ENCODE data around the gene ADGRL3.

DNA sequence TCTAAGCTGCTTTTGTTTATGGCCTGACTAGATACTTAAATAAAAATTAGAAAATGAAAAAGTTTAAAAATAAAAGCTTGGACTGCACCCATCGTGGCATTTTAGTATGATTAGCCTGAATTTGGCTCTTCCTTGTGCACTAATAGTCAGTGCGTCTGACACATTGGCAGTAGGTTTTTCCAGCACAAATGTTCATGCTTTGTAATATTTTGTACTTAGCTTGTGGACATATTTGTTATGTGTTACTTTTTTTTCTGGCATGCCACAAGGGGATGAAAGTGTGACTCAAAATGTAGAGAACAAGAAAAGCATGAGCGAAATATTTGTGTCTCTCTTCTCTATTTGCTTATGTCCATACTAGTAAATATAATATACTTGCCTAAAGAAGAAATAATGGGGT lies 359.3 kb downstream of the ADGRL3 start:
- TF ChIP-seq CTCF (conservative IDR thresholded peaks at IDR 0.05 in 1 of 2, IDR thresholded peaks at IDR 0.05 in 1 of 2; ENCODE audit: low read depth in 1 of 2, low read length in 2 of 2), result no peak
- TF ChIP-seq EZH2 (IDR thresholded peaks at IDR 0.05; ENCODE audit: low read length, missing control alignments), result no peak
